ENCODE results near the gene CCBE1.

GRCh38 chr18:59609654-59610053, 87.6 kb downstream of the CCBE1 start:
- TF ChIP-seq CTCF (IDR thresholded peaks at IDR 0.05) (no peak), POLR2A (IDR thresholded peaks at IDR 0.05) (no peak)

All from uterus (tissue), 2 donors.